ENCODE measurements around the gene CDC37.

CDC37 gene

DNA sequence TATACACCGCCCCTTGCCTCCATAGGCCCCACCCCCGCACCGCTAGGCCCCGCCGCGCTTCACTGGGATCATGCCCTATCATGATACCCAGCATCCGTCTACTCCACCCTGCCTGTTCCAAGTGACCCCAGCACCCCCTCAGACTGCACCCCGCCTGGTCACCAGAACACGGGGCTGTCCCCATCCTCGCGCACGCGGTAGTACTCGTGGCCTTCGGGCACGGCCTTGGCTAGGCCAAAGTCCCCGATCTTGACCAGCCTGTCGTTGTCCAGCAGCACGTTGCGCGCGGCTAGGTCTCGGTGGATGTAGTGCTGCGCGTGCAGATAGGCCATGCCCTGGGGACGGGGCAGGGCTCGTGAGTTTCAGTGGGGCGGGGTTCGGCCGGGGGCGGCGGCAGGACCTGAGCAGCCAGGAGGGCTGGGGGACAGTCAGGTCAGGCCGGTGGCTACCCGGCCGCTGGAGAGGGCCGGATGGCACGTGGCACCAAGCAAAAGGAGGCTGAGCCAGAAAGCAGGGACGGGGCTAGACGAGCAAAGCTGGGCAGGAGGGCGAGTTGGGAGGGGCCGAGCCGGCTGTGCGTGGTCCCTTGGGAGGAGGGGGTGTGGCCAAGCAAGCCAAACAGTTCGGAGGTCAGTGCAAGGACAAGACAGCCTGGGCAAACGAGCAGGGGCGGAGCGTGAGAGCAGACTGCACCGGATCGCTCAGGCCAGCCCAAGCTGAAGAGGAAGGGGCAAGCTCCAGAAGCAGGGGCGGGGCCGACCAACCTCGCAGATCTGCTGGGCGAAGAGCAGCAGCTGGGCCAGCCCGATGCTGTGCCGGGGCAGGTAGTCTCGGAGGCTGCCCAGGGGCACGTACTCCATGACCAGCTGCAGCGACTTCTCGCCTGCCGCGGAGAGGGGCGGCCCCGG, 50.3 kb downstream of the CDC37 start:
- DNase-seq, result no peak

DNA sequence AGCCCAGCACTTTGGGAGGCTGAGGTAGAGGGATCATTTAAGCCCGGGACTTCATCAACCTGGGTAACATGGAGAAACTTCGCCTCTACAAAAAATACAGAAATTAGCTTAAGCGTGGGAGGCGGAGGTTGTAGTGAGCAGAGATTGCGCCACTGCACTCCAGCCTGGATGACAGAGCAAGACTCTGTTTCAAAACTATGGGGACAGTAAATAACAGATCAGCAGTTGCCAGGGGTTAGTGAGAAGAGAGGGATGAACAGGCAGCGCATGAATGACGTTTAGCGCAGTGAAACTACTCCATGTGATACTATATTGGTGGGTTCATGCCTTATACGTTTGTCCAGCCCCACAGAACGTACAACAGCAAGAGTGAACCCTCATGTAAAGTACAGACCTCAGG, 56.8 kb downstream of the CDC37 start:
- DNase-seq, result no peak

DNA sequence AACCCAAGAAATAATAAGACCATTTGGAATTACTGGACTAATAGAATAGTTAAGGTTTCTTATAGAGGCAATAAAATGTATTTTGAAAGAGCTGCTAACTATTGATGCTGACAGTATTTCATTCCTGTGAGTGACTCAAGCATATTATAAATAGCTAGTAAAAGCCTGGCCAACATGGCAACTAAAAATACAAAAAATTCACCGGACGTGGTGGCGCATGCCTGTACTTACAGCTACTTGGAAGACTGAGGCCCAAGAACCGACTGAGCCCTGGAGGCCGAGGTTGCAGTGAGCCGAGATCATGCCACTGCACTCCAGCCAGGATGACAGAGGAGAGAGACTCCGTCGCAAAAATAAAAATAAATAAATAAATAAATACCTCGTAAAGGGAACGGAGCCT, 58.6 kb downstream of the CDC37 start:
- no peak for DNase-seq

DNA sequence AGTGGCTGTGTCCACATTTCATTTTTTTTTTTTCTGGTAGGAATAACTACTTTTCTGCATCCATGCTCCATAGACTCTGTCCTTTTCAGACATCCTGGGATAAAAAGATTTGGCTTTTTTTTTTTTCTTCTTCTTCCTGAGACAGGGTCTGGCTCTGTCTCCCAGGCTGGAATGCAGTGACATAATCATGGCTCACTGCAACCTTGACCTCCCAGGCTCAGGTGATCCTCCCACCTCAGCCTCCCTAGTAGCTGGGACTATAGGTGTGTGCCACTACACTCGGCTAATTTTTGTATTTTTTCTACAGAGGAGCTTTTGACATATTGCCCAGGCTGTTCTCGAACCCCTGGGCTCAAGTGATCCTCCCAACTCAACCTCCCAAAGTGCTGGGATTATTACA, 59.8 kb downstream of the CDC37 start:
- no peak for DNase-seq
